Measurements from ENCODE around the gene FSCN2.

The FSCN2 gene

GRCh38 chr17:81549031-81549557 is 20.9 kb downstream of the FSCN2 start:
- Histone ChIP-seq H4K20me1 (ENCODE audit: insufficient read depth, low read length) (no peaks in the 10 kb centered on the region), H3K4me1 (ENCODE audit: insufficient read depth, low read length, severe bottlenecking) (peaks cover 19% of the 10 kb centered on the region), H3K9ac (ENCODE audit: low read length) (no peak overlapping the region), H3K27ac (ENCODE audit: low read depth, low read length, poor library complexity, severe bottlenecking) (no peak overlapping the region), H3F3A (ENCODE audit: insufficient read depth, low read length) (no peaks in the 10 kb centered on the region), H3K79me2 (ENCODE audit: insufficient read depth, low read length) (no peaks in the 10 kb centered on the region), H3K27me3 (ENCODE audit: insufficient read depth, low read length) (no peaks in the 10 kb centered on the region), H3K4me2 (ENCODE audit: low read length) (no peak overlapping the region), H2AFZ (ENCODE audit: low read length) (no peak overlapping the region), H3K4me3 (ENCODE audit: low read depth, low read length, poor library complexity, severe bottlenecking) (no peak overlapping the region), H3K36me3 (ENCODE audit: insufficient read depth, low read length) (peaks cover 50% of the 10 kb centered on the region), H3K9me3 (ENCODE audit: low read length) (no peaks in the 10 kb centered on the region), H3K9me2 (ENCODE audit: low read depth, low read length) (no peaks in the 10 kb centered on the region)
- TF ChIP-seq EZH2 (IDR thresholded peaks at IDR 0.05; ENCODE audit: borderline replicate concordance, low read length) (no peak), CTCF (IDR thresholded peaks at IDR 0.05; ENCODE audit: low read length) (no peak)

GRCh38 chr17:81549826-81550225 is 21.6 kb downstream of the FSCN2 start:
- Histone ChIP-seq H3K27ac (ENCODE audit: low read depth, low read length, poor library complexity, severe bottlenecking) (no peak overlapping the region), H3K9ac (ENCODE audit: low read length) (no peak overlapping the region)

DNA sequence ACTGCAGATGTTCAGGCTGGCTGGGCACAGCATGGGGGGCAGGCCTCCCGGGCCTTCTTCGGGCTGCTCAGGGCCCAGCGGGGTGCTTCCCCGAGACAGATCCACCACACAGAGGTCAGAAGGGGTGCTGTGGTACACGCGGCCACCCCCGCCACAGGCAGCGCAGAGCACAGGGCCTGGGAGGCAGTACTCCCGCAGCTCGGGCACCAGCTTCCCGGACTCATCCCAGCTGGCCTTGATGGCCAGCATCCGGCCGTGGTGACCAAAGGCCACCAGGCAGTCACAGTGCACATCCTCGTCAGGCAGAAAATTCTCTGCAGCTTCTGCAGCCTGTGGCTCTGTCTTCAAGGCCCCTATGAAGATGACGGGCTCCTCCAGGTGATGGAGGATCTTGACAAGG is 22.1 kb downstream of the FSCN2 start:
- Histone ChIP-seq H3K27me3 (ENCODE audit: insufficient read depth, low read length) (no peaks in the 10 kb centered on the region), H2AFZ (ENCODE audit: low read length) (no peak overlapping the region), H4K20me1 (ENCODE audit: insufficient read depth, low read length) (no peaks in the 10 kb centered on the region), H3K4me3 (ENCODE audit: low read depth, low read length, poor library complexity, severe bottlenecking) (no peak overlapping the region), H3K79me2 (ENCODE audit: insufficient read depth, low read length) (no peaks in the 10 kb centered on the region), H3K9me2 (ENCODE audit: low read depth, low read length) (no peaks in the 10 kb centered on the region), H3K9me3 (ENCODE audit: low read length) (no peaks in the 10 kb centered on the region), H3K9ac (ENCODE audit: low read length) (no peak overlapping the region), H3K4me1 (ENCODE audit: insufficient read depth, low read length, severe bottlenecking) (peaks cover 23% of the 10 kb centered on the region), H3K4me2 (ENCODE audit: low read length) (no peak overlapping the region), H3K36me3 (ENCODE audit: insufficient read depth, low read length) (peaks cover 43% of the 10 kb centered on the region), H3K27ac (ENCODE audit: low read depth, low read length, poor library complexity, severe bottlenecking) (no peak overlapping the region), H3F3A (ENCODE audit: insufficient read depth, low read length) (no peaks in the 10 kb centered on the region)
- no peak for TF ChIP-seq EZH2 (IDR thresholded peaks at IDR 0.05; ENCODE audit: borderline replicate concordance, low read length)
- TF ChIP-seq CTCF (IDR thresholded peaks at IDR 0.05; ENCODE audit: low read length) = no peak

More at GRCh38 chr17:81549826-81550225, 21.6 kb downstream of the FSCN2 start:
- Histone ChIP-seq H3K4me1 (ENCODE audit: insufficient read depth, low read length, severe bottlenecking) (peaks cover 23% of the 10 kb centered on the region), H3K27me3 (ENCODE audit: insufficient read depth, low read length) (no peaks in the 10 kb centered on the region), H3K36me3 (ENCODE audit: insufficient read depth, low read length) (peaks cover 46% of the 10 kb centered on the region), H3K79me2 (ENCODE audit: insufficient read depth, low read length) (no peaks in the 10 kb centered on the region), H3K9me2 (ENCODE audit: low read depth, low read length) (no peaks in the 10 kb centered on the region), H4K20me1 (ENCODE audit: insufficient read depth, low read length) (no peaks in the 10 kb centered on the region), H3K4me3 (ENCODE audit: low read depth, low read length, poor library complexity, severe bottlenecking) (no peak overlapping the region), H2AFZ (ENCODE audit: low read length) (no peak overlapping the region), H3F3A (ENCODE audit: insufficient read depth, low read length) (no peaks in the 10 kb centered on the region), H3K9me3 (ENCODE audit: low read length) (no peaks in the 10 kb centered on the region), H3K4me2 (ENCODE audit: low read length) (no peak overlapping the region)
- no peak for TF ChIP-seq EZH2 (IDR thresholded peaks at IDR 0.05; ENCODE audit: borderline replicate concordance, low read length)
- no peak for TF ChIP-seq CTCF (IDR thresholded peaks at IDR 0.05; ENCODE audit: low read length)
